NCI-H226 (cell line): ENCODE results near the gene NOD2.
A peak's percentile ranks its signal among the peaks of the same experiment; 100 is the strongest.

ENCODE experiments used
- DNase-seq: peaks from one replicate; pipeline ENCODE4 v3.0.0-alpha.2; 2015

Gene NOD2

DNA sequence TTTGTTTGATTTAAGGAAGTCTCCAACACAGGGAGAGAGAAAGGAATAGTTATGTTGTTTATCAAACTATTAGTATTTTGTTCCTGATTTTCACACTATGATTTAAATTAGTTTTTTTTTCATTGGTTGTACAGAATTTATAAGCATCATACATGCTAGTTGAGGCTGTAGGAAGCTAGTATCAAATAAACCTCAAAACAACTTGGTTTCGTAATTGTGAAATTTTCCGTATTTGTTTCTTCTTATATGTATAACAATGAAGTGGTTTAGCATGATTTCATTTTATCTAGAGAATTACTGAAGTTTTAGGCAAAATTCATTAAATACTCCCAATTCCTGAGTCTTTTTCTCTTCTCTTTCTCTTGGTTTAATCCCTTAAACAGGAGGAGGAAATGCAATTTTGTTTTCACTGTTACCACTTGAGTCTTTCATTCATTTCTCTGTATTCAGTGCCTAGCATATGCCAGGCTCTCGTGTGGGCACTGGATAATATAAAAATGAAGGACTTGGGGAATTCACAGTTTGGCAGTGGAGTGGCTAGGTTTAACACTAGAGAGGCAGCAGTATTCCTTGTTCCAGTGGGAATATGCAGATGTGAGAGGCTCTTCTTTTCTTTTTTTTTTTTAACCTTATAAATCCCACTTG lies 50.3 kb downstream of the NOD2 start:
- no peak for DNase-seq

DNA sequence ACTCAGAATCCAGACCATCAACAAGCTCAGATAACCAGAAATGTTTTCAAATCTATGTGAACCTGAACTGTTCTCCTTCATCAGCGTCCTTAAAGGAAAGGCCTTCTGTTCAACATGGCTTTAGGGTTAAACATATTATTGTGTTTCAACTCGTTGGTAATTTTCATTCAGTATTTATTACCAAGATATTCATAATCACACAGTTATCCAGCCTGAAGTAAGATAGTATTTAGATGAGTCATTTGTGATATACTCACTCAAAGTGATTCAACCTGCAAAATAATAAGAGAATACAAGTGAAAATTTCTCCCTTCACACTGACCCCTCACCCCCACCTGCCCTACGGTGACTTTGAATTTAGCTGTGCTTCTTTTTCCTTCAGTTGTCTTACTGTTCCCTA lies 51.5 kb downstream of the NOD2 start:
- peak; percentile 23 for DNase-seq

DNA sequence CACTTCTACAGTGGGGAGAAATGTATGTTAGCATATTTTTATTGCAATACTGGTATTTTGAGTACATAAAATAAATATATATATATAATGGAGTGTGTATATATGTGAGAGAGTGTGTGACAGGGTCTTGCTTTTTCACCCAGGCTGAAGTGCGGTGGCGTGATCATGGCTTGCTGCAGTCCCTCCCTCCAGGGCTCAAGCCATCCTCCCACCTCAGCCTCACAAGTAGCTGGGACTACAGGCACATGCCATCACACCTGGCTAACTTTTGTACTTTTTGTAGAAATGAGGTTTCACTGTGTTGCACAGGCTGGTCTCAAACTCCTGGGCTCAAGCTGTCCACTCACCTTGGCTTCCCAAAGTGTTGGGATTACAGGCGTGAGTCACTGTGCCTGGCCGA lies 52.5 kb downstream of the NOD2 start:
- DNase-seq: no peak

DNA sequence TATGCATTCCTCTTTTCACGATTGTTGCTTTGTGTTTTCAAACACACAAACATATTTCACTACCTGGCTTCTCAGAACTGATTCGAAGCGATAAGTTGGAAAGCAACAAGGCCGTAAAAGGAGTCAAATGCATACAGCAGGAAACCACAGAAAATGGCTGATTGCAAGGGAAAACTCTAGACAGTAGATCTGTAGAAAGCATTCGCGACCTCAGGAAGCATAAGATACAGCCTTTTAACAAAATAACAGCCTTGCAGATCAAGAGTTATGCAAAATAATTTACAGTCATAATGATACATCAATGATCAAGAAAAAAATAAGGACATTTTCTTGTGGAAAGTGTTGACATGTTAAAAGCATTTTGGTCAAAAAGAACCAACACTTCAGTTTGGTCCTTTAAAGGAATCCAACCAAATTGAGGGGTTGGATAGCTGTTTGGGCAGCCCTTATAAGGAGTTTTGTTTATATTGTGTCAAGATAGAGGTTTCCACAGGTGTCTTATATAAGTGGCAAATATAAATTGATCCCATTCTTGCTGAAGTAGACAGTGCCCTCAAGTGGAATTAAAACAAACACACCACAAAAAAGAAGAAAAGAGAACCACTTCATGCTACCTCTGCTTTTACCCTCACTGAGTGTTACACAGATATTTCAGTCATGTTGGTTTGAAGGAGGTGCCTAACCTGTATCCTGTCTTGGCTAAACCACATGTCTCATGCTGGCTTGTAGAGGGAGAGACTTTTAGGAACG lies 54.0 kb downstream of the NOD2 start:
- no peak for DNase-seq

DNA sequence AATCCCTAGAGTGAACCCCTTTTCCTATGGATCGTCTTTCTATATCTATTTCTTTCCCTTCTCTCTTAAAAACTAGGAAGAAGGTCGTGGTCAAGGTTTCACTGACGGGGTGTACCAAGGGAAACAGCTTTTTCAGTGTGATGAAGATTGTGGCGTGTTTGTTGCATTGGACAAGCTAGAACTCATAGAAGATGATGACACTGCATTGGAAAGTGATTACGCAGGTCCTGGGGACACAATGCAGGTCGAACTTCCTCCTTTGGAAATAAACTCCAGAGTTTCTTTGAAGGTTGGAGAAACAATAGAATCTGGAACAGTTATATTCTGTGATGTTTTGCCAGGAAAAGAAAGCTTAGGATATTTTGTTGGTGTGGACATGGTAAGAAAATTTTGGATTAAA lies 58.1 kb downstream of the NOD2 start:
- no peak for DNase-seq

DNA sequence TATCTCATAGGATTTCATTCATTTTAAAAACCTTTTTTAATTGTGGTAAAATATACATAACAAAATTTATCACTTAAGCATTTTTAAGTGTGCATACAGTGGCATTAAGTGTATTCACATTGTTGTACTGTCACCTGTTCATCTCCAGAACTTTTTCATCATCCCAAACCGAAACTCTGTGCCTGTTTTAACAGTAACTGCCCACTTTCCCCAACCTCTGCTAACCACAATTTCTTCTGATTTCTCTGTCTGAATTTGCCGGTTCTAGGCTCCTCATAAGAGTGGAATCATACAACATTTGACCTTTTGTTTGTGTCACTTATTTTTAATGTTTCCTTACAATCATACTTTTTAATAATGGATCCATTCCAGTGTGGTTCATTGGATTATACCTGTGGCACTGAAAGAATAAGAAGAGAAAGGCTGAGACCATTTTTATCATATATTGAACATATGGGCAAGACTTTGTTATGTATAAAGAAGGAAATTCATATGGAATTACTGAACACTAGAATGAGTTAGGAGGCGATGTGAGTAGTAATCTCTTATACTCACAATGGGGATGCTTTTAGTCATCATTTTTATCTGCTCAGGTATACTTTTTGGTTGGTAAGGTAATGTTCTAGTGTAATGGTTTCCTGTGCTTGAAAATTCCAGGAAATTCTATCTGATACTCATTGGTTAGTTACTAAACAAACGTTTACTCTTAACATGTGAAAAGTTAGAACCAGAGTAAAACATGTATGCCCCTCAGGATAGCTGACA lies 59.2 kb downstream of the NOD2 start:
- no peak for DNase-seq

DNA sequence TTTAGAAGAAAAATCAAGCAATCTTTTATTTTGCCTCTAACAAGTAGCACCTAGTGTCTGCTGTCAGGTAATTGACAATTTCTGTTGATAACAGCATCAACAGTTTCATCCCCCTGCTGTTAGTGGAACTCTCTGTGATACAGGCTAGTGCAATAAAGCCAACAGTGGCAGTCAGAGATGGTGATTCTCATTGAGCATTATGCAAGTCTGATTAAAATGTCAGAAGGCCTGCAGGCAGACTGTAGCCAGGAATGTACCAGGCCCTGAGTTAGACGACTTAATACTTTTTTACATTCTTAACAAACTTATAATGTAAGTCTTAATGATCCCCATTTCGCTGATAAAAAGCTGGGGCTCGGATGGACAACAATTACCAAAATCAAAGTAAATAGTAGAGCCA lies 63.1 kb downstream of the NOD2 start:
- no peak for DNase-seq

DNA sequence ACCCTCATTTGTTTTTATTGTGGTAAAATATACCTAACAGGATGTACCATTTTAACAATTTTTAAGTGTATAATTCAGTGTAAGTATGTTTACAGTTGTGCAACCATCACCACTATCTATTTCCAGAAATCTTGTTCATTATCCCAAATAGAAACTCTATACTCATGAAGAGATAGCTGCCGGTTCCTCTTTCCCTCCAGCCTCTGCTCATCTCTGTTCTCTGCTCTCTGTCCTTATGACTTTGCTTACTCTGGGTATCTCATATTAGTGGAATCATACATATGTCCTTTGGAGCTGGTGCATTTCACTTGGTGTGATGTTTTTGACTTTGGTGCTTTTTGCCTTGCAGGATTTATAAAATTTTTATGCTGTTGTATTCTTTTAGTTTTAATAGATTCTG lies 67.9 kb downstream of the NOD2 start:
- DNase-seq: no peak

DNA sequence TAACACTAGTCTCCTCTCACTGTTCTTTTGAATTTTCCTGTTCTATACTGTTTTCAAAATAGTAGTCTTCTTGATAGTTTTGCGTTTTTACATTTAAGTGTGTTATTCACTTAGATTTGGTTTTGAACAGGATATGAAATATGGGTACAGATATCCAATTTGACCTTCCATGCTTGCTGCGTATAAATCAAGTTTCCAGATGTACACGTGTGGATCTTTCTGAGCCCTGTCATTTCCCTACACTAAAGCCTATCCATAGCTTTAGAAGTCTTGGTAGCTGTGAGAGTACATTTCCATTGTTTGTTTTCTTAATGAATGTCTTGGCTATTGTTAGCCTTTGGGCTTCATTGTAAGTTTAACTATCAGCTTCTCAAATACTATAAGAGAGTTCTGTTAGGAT lies 68.8 kb downstream of the NOD2 start:
- DNase-seq: no peak

DNA sequence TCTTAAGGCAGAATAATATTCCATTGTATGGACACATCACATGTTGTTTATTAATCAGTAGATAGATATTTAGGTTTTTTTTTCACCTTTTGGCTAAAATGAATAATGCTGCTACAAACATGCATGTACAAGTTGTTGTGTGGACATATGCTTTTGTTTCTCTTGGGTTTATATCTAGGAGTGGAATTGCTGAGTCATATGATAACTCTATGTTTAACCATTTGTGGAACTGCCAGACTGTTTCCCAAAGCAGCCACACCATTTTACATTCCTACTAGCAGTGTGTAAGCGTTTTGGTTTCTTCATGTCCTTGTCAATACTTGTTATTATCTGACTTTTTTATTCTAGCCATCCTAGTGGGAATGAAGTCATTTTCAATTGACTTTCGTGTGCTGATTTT lies 69.8 kb downstream of the NOD2 start:
- no peak for DNase-seq

DNA sequence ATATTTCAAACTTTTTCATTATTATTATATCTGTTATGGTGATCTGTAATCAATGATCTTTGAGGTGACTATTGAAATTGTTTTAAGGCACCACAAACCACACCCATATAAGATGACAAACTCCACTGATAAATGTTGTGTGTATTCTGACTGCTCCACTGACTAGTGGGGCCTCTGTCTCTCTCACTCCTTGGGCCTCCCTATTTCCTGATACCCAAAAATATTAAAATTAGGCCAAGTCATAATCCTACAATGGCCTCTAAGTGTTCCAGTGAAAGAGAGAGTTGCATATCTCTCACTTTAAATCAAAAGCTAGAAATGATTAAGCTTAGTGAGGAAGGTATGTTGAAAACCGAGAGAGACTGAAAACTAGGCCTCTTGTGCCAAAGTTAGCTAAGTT lies 71.9 kb downstream of the NOD2 start:
- no peak for DNase-seq

DNA sequence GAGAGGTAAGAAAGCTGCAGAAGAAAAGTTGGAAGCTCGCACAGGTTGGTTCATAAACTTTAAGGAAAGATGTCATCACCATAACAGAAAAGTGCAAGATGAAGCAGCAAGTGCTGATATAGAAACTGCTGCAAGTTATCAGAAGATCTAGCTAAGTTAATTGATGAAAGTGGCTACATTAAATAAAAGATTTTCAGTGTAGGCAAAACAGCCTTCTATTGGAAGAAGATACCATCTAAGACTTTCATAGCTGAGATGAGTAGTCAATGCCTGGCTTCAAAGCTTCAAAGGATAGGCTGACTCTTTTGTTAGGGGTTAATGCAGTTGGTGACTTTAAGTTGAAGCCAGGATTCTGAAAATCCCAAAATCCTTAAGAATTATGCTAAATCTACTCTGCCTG lies 72.5 kb downstream of the NOD2 start:
- no peak for DNase-seq

DNA sequence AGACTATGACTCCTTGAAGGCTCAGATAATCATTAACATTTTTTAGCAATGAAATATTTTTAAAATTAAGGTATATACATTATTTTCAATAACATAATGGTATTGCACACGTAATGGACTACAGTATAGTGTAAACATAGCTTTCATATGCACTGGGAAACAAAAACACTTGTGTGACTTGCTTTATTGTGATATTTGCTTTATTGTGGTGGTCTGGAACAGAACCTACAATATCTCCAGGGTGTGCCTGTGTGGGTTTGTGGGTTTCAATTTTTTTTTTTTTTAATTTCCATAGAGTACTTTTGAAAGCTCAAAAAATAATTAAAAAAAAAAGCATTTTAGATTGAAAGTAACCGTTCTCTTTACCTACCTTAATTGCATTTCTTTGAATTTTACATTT lies 73.8 kb downstream of the NOD2 start:
- no peak for DNase-seq

DNA sequence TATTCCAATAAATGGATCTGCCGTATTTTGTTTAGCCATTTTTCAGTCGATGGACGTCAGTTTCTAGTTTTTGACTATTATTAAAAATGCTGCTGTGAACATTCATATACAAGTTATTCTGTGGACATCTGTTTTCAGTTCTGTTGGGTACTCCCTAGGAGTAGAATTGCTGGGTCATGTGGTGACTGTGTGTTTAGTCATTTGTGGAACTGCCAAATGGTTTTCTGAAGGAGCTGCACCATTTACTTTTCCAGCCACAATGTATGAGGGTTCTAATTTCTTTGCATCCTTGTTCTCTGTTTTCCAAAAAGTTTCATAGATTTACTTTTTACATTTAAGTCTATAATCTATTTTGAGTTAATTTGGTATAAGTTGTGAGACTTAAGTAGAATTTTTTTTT lies 78.0 kb downstream of the NOD2 start:
- DNase-seq: peak; percentile 7

DNA sequence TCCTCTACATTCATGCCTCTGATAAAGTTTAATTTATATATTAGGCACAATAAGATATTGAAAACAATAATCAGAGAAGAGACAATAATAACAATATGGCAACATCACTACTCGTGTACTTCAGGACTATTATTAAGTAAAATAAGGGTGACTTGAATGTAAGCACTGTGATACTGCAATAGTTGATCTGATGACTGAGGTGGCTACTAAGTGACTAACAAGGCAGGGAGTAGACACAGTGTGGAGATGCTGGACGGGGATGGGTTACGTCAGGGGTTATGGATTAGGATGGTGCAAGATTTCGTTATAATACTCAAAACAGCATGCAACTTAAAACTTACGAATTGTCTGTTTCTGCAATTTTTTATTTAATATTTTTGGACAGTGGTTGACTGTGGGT lies 81.0 kb downstream of the NOD2 start:
- no peak for DNase-seq

DNA sequence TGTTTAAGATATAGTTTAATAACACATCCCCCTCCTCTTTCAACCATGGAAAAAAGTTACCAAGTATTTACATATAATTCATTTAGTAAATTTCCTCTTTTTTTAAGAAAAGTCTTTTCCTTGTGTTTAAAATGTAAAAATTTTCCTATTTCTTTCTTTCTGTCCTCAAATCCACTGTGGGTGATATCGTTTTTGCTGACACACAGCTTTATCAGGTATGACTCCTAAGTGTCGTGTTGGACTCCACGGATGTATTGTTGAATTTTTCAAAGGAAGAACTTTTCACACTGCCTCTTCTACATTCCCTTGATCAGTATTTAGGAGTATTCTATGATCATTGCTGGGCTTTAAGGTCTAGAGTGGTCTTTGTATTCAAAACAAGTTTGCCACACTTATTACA lies 81.6 kb downstream of the NOD2 start:
- no peak for DNase-seq

DNA sequence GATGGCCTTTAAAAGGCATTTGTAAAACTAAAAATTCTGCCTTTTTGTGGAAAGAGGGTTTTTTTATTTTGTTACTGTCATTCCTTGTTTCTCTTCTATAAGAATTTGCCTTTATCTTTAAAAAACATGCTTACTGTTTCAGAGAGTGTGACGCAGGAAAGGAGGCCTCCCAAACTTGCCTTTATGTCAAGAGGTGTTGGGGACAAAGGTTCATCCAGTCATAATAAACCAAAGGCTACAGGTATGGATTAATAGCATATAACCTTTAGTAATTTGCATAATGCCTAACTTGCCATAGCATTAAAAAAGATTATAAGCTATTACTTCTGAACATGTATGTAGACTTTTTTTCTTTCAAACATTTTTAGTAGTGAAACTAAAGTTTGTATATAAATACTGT lies 82.6 kb downstream of the NOD2 start:
- no peak for DNase-seq

DNA sequence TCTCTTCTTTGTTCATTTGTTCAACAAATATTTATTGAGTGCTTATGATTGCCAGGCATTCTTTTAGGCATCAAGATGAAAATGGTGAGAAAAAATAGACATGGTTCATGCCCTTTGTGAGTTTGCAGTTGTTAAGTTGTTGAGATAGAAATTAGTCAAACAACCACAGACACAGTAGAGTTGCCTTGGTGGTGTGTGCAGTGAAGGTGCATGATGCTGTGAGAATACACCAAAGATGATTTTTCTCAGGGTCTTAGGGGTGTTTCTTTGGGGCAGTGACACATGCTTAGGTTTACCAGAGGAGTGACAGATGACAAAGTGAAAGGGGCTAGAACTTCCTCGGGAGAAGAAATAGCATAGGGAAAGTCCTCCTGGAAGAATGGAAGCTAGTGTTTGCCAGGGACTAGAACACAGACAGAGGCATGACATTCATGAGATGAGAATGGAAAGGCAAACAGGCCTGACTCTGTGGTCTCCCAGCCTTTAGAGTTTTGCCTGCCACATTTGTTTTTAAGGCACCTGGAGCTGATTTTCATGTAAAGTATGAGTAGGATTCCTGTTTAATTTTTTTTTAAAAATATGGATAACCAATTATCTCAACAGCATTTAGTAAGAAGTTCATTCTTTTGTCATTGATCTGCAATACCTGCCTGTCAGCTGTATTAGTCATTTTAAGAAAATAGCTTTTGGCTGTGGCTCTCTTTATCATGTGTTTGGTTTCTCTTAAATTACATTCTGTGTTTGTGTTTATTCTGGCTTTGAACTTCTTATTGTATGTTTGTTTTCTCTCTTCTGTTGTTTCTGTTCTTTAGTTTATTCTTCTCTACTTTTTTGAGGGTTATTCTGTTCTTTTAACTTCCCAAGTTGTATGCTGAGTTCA lies 85.1 kb downstream of the NOD2 start:
- DNase-seq: no peak

DNA sequence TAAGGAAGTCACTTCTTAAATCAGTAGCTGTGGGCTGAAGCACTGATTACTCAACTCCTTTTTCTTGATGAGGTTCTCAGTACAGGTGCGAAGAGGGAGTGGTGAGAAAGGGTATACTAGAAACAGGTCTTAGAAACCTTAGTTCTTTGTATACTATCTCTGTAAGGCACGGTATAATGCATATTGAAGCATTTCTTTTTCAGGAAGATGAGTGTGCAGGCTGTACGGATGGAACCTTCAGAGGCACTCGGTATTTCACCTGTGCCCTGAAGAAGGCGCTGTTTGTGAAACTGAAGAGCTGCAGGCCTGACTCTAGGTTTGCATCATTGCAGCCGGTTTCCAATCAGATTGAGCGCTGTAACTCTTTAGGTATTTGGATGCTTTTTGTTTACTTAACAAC lies 87.6 kb downstream of the NOD2 start:
- no peak for DNase-seq

DNA sequence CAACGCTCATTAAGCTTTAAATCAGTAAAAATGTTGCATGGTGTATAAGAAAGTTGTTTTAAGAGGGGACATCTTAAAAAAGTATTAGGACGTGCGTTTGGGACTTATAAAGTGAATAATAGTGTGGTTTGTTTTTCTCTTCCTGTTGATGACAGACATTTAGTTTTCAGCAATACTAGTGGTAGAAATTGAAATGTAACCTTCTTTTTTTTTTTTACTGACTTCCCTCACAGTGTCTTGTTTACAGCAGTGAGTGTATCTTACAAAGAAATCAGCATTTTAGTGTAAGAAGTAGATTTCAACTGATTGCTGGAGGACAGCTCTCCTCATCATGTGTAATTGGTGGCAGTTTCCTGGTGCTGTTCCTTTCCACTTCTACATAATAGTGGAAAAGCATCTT lies 88.1 kb downstream of the NOD2 start:
- no peak for DNase-seq
